Stimulated activated CD4-positive, alpha-beta T cell treated with anti-CD3 and anti-CD28 coated beads, Interleukin-4, amount 100 ng/mL, for 24 hours (primary cell): ENCODE data around the gene OSMR.
"Not testable (repeated sequence)": the region's sequence is repeated elsewhere in the genome, so short reads cannot be mapped to it uniquely, and the experiment has no call there.

ENCODE experiments used
- DNase-seq: peaks from one replicate; pipeline ENCODE4 v3.0.0-alpha.2; 2020

OSMR gene

GRCh38 chr5:38831909-38832308, 13.9 kb upstream of the OSMR start:
- no peak for DNase-seq

- no peak for DNase-seq
Observed at GRCh38 chr5:38832810-38833209, 13.0 kb upstream of the OSMR start.

- DNase-seq, result no peak
Observed at GRCh38 chr5:38835887-38836286, 9.9 kb upstream of the OSMR start.

GRCh38 chr5:38837416-38837815, 8.4 kb upstream of the OSMR start:
- DNase-seq, result no peak

- DNase-seq, result no peak
Observed at GRCh38 chr5:38837932-38838331, 7.9 kb upstream of the OSMR start.

GRCh38 chr5:38843665-38844064, 2.1 kb upstream of the OSMR start:
- no peak for DNase-seq

- no peak for DNase-seq
Observed at GRCh38 chr5:38846379-38847011, 683 bp downstream of the OSMR start.

- DNase-seq, result no peak
Observed at GRCh38 chr5:38847559-38848347, 1.9 kb downstream of the OSMR start.

GRCh38 chr5:38848637-38849036, 2.8 kb downstream of the OSMR start:
- DNase-seq, result no peak

- not testable (repeated sequence) for DNase-seq
Observed at GRCh38 chr5:38851640-38852039, 5.8 kb downstream of the OSMR start.

GRCh38 chr5:38853753-38854470, 8.1 kb downstream of the OSMR start:
- DNase-seq, result no peak

GRCh38 chr5:38854907-38855306, 9.1 kb downstream of the OSMR start:
- no peak for DNase-seq

GRCh38 chr5:38856660-38857059, 10.8 kb downstream of the OSMR start:
- DNase-seq, result no peak

GRCh38 chr5:38858839-38859238, 13.0 kb downstream of the OSMR start:
- DNase-seq, result no peak

GRCh38 chr5:38861986-38862770, 16.4 kb downstream of the OSMR start:
- DNase-seq, result not testable (repeated sequence)

- DNase-seq, result no peak
Observed at GRCh38 chr5:38866362-38867031, 20.7 kb downstream of the OSMR start.

GRCh38 chr5:38867032-38867398, 21.2 kb downstream of the OSMR start:
- no peak for DNase-seq

- DNase-seq, result no peak
Observed at GRCh38 chr5:38867416-38867815, 21.6 kb downstream of the OSMR start.

GRCh38 chr5:38870595-38870994, 24.8 kb downstream of the OSMR start:
- no peak for DNase-seq

- no peak for DNase-seq
Observed at GRCh38 chr5:38871058-38871605, 25.3 kb downstream of the OSMR start.

- no peak for DNase-seq
Observed at GRCh38 chr5:38871790-38872551, 26.2 kb downstream of the OSMR start.

GRCh38 chr5:38872826-38873225, 27.0 kb downstream of the OSMR start:
- no peak for DNase-seq
